GM21619 (cell line): Measurements from ENCODE around the gene TUBB8.
"Not testable (repeated sequence)": the region's sequence is repeated elsewhere in the genome, so short reads cannot be mapped to it uniquely, and the experiment has no call there.

ENCODE experiments used
- ATAC-seq: cut with Tn5 transposase; IDR thresholded peaks from one replicate; pipeline ENCODE4 v1.9.1; 2021; ENCODE audit not compliant: unreplicated experiment

The TUBB8 gene

DNA sequence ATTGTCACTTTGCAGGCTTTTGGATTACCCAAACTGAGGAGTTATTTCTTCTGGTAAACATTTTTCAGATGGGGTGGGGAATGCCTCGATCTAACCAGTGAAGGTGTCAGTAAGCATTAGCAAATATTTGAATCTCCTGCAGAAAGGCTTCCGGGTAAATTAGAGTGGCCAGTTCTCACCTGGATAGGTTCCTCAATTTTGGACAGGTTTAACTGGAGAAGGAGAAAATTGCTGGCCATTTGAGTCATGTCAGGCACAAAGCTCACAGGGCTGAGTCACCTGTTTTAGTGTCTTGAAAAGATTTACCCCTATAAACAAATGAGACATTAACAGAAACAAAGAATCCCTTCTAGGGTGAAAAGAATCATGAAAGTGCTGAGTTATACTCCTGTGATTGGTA, 830 bp upstream of the TUBB8 start:
- not testable (repeated sequence) for ATAC-seq

DNA sequence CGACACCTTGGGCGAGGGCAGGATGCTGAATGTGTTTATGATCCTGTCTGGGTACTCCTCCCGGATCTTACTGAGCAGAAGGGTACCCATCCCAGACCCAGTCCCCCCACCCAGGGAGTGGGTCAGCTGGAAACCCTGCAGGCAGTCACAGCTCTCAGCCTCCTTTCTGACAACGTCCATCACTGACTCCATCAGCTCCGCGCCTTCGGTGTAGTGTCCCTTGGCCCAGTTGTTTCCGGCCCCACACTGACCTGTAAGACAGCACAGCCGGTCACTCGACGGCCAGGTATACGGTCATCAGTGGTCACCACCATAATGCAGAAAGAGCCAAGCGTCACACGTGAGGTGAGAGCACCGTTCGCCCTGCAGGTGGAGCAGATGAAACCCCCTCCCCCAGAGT, 1.2 kb downstream of the TUBB8 start:
- not testable (repeated sequence) for ATAC-seq

- ATAC-seq: not testable (repeated sequence)
These were observed 35.8 kb downstream of the TUBB8 start for GRCh38 chr10:13315-13635.

- ATAC-seq: not testable (repeated sequence)
These were observed 36.4 kb downstream of the TUBB8 start for GRCh38 chr10:12444-13314.

- not testable (repeated sequence) for ATAC-seq
These were observed 37.8 kb downstream of the TUBB8 start for GRCh38 chr10:11260-11659.

GRCh38 chr10:10261-10971, 38.7 kb downstream of the TUBB8 start:
- not testable (repeated sequence) for ATAC-seq
